PC-9 (cell line): ENCODE results near the gene EMP1. TPM values are rescaled to one million over a fixed set of nuclear protein-coding genes. Genes with fewer than 3 reads are reported as not detected.

Source experiments
- BruUV-seq: library from RNA; stranded (reverse); fragments of 400-500 nt; replicated peaks from 2 replicates; lab custom pipeline; 2021; lab: Mats Ljungman, UMichigan
- CTCF ChIA-PET: fragments of 300-600 bp; sonication (Branson Sonifier 250); formaldehyde crosslinking; loops from one replicate; lab custom pipeline; 2022; ENCODE audit warnings: antibody characterized with exemption; lab: Charles Lee
- POLR2A ChIA-PET: fragments of 300-600 bp; sonication (Branson Sonifier 250); formaldehyde crosslinking; loops from one replicate; lab custom pipeline; 2022; ENCODE audit warnings: antibody characterized with exemption; ENCODE audit not compliant: unreplicated experiment; lab: Charles Lee
- DNase-seq, 2 experiments: peaks; one replicate each; pipeline versions ENCODE4 v3.0.0 to v3.0.0-alpha.2; 2015 to 2022; ENCODE audit warnings: mixed read lengths in 1 of 2
- H2AFZ ChIP-seq: fragments of 200-600 bp; sonication (generic); 2 replicates; pipeline ENCODE4 v1.8.1; 2017; ENCODE audit warnings: antibody characterized with exemption
- H3F3A ChIP-seq: fragments of 200-600 bp; sonication (generic); 2 replicates; pipeline ENCODE4 v1.8.1; 2017; ENCODE audit warnings: antibody characterized with exemption, mild to moderate bottlenecking, low read depth; ENCODE audit not compliant: insufficient read depth
- H3K27ac ChIP-seq: fragments of 200-600 bp; sonication (generic); 2 replicates; pipeline ENCODE4 v1.6.1; 2016; ENCODE audit warnings: mixed run types
- H3K27me3 ChIP-seq: fragments of 200-600 bp; sonication (generic); 2 replicates; pipeline ENCODE4 v1.6.1; 2016; ENCODE audit warnings: low read depth, mixed run types; ENCODE audit not compliant: insufficient read depth
- H3K36me3 ChIP-seq: fragments of 200-600 bp; sonication (generic); 2 replicates; pipeline ENCODE4 v1.6.1; 2016; ENCODE audit warnings: low read depth, mixed run types
- H3K4me1 ChIP-seq: fragments of 200-600 bp; sonication (generic); replicated peaks from 2 replicates; pipeline ENCODE4 v1.6.1; 2016; ENCODE audit warnings: mixed run types; ENCODE audit not compliant: insufficient read depth
- H3K4me2 ChIP-seq: fragments of 200-600 bp; sonication (generic); 2 replicates; pipeline ENCODE4 v1.6.1; 2017; ENCODE audit warnings: mixed run types
- H3K4me3 ChIP-seq: fragments of 200-600 bp; sonication (generic); 2 replicates; pipeline ENCODE4 v1.6.1; 2016; ENCODE audit warnings: mixed run types
- H3K79me2 ChIP-seq: fragments of 200-600 bp; sonication (generic); 2 replicates; pipeline ENCODE4 v1.6.1; 2017; ENCODE audit warnings: low read depth, mixed run types
- H3K9me2 ChIP-seq: fragments of 200-600 bp; sonication (generic); 2 replicates; pipeline ENCODE4 v1.8.1; 2017; ENCODE audit warnings: mild to moderate bottlenecking; ENCODE audit not compliant: insufficient read depth
- H3K9me3 ChIP-seq: fragments of 200-600 bp; sonication (generic); 2 replicates; pipeline ENCODE4 v1.8.1; 2016; ENCODE audit warnings: low read depth; ENCODE audit not compliant: insufficient read depth
- H4K20me1 ChIP-seq: fragments of 200-600 bp; sonication (generic); 2 replicates; pipeline ENCODE4 v1.8.1; 2017; ENCODE audit not compliant: insufficient read depth
- EZH2 ChIP-seq: fragments of 200-600 bp; sonication (generic); IDR thresholded peaks from 2 replicates; pipeline ENCODE4 v1.8.0; 2017; ENCODE audit warnings: antibody characterized with exemption, low read depth
- intact Hi-C: fragments of 100-400 bp; cut with micrococcal nuclease; formaldehyde crosslinking; loops from one replicate; pipeline ENCODE4 v1.10.0; 2022; ENCODE audit not compliant: unreplicated experiment
- total RNA-seq: library from RNA; stranded (reverse); gene quantifications from 2 replicates; pipeline ENCODE4 v1.2.3, GENCODE V29; 2021
- TF ChIP-seq, protein P1 (sequence below): fragments of 200-600 bp; sonication (generic); conservative IDR thresholded peaks from 2 replicates; pipeline ENCODE4 v1.6.1; 2017; ENCODE audit warnings: mixed run types, antibody characterized with exemption, mild to moderate bottlenecking, moderate library complexity

Gene EMP1
- total RNA-seq, 1 experiment from 2014 or later = 909 TPM

DNA sequence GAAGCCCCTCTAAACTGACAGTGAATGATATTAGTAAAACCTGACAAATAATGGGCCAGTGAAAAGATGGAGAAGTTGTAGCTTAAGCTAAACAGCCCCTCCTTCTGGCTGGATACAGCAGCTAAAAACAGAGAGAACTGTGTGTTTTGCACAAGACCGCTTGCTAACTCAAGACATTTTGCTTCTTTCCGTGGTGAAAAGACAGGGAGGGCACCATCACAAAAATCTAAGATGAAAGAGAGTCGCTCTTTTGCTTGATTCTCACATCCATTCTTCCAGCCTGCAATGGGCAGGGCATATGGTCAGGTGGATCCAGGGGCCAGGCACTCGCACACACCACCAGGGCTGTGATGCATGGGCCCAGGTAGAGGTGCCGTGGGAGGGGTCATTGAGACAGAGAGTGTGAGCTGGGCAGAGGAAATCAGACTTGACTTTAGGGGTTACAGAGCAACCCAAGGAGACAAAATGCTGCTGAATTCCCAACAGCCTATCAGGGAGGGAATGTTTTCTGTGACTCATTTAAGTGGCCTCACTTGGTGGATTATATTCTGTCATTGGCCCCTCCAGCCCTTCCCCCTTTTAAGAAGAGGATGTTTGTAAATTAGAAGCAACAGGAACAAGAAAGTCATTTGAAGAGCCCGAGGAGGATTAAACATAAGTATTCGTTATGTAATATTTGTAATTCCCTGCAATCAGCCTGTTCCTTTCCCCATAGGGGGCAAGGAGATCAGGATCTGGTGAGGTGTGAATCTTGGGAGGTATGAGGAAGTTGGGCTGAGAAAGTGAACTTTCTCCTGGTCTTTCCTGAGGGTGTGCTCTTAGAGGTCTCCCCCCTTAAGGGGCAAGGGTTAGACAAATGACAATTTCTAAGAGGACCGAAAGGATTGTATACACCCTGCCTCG is 12.3 kb downstream of the EMP1 start:
- H3F3A ChIP-seq = peaks cover 78% of the 10 kb centered on the region
- peak overlapping the region; percentile 99 for H3K27ac ChIP-seq
- H3K4me2 ChIP-seq = peak overlapping the region; percentile 98
- peak overlapping the region; percentile 46; the same call in 1 of the 2 replicates for H3K4me3 ChIP-seq
- no peaks in the 10 kb centered on the region for H3K9me3 ChIP-seq
- intact Hi-C loops = loop anchor here (1.0 to 10.0 kb wide), 7 partner anchors 15 to 1334 kb away; partner anchors contain the start of genes FAM234B and HEBP1
- TF ChIP-seq, protein P1, sequence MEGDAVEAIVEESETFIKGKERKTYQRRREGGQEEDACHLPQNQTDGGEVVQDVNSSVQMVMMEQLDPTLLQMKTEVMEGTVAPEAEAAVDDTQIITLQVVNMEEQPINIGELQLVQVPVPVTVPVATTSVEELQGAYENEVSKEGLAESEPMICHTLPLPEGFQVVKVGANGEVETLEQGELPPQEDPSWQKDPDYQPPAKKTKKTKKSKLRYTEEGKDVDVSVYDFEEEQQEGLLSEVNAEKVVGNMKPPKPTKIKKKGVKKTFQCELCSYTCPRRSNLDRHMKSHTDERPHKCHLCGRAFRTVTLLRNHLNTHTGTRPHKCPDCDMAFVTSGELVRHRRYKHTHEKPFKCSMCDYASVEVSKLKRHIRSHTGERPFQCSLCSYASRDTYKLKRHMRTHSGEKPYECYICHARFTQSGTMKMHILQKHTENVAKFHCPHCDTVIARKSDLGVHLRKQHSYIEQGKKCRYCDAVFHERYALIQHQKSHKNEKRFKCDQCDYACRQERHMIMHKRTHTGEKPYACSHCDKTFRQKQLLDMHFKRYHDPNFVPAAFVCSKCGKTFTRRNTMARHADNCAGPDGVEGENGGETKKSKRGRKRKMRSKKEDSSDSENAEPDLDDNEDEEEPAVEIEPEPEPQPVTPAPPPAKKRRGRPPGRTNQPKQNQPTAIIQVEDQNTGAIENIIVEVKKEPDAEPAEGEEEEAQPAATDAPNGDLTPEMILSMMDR = peak; percentile 58
- no peak for TF ChIP-seq EZH2
- no peak overlapping the region for H2AFZ ChIP-seq
- BruUV-seq = no TSS peak
- H4K20me1 ChIP-seq = no peaks in the 10 kb centered on the region
- peaks cover 78% of the 10 kb centered on the region for H3K4me1 ChIP-seq
- ChIA-PET POLR2A (interaction anchor here (0.5 to 0.6 kb wide), 4 partner anchors 9 to 184 kb away, joined by 3 to 17 read pairs (median 7); partner anchors contain the start of gene EMP1), CTCF (interaction anchor here (0.6 to 0.9 kb wide), 3 partner anchors 15 to 111 kb away, joined by 4 to 9 read pairs (median 7); partner anchors contain the start of gene GSG1)
- DNase-seq = peak; percentile 54 to 98
- H3K36me3 ChIP-seq = peaks cover 68% of the 10 kb centered on the region
- no peaks in the 10 kb centered on the region for H3K27me3 ChIP-seq
- H3K79me2 ChIP-seq = peaks cover 93% of the 10 kb centered on the region
- H3K9me2 ChIP-seq = no peaks in the 10 kb centered on the region

DNA sequence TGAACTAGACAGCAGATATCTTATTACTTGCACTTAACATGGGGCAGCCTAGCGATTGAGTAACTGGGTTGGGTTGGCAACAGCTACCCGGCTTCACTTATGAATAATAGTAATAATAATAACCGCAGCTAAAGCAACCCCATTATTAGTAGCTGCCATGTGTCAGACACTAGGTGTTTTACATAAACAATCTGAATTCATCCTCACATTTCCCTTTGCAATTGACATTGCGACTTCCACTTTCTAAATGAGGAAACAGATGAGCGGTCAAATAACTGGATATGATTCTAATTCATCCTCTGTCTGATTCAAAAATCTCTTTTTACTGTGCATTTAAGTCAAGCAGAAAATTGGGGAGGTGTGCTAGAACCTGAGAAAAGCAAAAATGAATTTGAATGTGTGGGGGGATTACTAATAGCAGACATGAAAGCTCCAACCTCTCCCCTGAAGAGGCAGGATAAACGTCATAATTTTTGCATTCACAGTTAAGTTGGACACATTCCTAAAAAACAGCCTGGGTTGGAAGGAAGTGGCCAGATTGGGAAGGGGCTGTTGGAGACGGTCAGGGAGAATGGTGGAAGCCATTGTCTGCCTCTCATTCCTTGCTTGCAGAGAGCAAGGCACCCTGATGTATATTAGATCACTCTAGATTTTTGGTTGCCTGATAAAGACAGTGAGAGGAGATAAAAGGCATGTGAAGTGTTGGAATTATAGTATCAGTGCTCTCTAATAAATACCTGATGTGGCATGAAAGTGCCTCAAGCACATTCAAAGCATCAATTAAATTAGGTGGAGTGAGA is 13.1 kb downstream of the EMP1 start:
- Histone ChIP-seq H3K36me3 (peaks cover 72% of the 10 kb centered on the region), H4K20me1 (no peaks in the 10 kb centered on the region), H2AFZ (no peak overlapping the region), H3K9me2 (no peaks in the 10 kb centered on the region), H3K27ac (peak overlapping the region; percentile 99), H3K27me3 (no peaks in the 10 kb centered on the region), H3F3A (peaks cover 77% of the 10 kb centered on the region), H3K79me2 (peaks cover 87% of the 10 kb centered on the region), H3K4me3 (peak overlapping the region; percentile 32; the same call in 1 of the 2 replicates), H3K9me3 (no peaks in the 10 kb centered on the region), H3K4me1 (peaks cover 70% of the 10 kb centered on the region), H3K4me2 (peak overlapping the region; percentile 98)
- POLR2A ChIA-PET = interaction anchor here (0.5 to 0.7 kb wide), 4 partner anchors 28 to 184 kb away, joined by 3 to 7 read pairs (median 4); no protein-coding TSS in a partner anchor
- intact Hi-C loops = loop anchor here (1.0 to 10.0 kb wide), 7 partner anchors 14 to 1335 kb away; partner anchors contain the start of genes FAM234B and HEBP1
- no TSS peak for BruUV-seq
- CTCF ChIA-PET = interaction anchor here (0.6 kb wide), 1 partner anchor 111 kb away, joined by 9 read pairs; no protein-coding TSS in a partner anchor
- no peak for DNase-seq
- TF ChIP-seq, protein P1 = no peak
- TF ChIP-seq EZH2 = no peak
